Right atrium auricular region (tissue), 2 donors: ENCODE data around the gene CASKIN1. TPM values are rescaled to one million over a fixed set of nuclear protein-coding genes. Genes with fewer than 3 reads are reported as not detected.

ENCODE experiments used
- DNase-seq: peaks from one replicate; pipeline ENCODE4 v3.0.0-alpha.2; 2019; ENCODE audit warnings: low spot score
- H3K27ac ChIP-seq, 2 donors: fragments of 200-600 bp; sonication (generic); 1 replicate in 1 of 2; 2 replicates in 1 of 2; pipeline ENCODE4 v1.5.1; 2016 to 2019
- H3K27me3 ChIP-seq, 2 donors: fragments of 200-600 bp; sonication (generic); one replicate each; pipeline versions ENCODE4 v1.5.1 to v1.6.0; 2017 to 2019
- H3K36me3 ChIP-seq: fragments of 200-600 bp; sonication (generic); one replicate; pipeline ENCODE4 v1.5.1; 2016
- H3K4me1 ChIP-seq, 2 donors: fragments of 200-600 bp; sonication (generic); one replicate each; pipeline versions ENCODE4 v1.5.1 to v1.6.0; 2017 to 2019
- H3K4me3 ChIP-seq, 2 donors: fragments of 200-600 bp; sonication (generic); 1 replicate in 1 of 2; 2 replicates in 1 of 2; pipeline ENCODE4 v1.5.1; 2017 to 2019; ENCODE audit warnings: mild to moderate bottlenecking in 1 of 2, moderate library complexity in 1 of 2
- H3K9me3 ChIP-seq, 2 donors: fragments of 200-600 bp; sonication (generic); one replicate each; pipeline ENCODE4 v1.5.1; 2019
- total RNA-seq, 2 donors: library from RNA; depleted of rRNA; stranded (reverse); fragments of >200 nt; gene quantifications; one replicate each; pipeline ENCODE4 v1.1.0, GENCODE V29; 2016
- TF ChIP-seq, protein P1 (sequence below), 2 donors: fragments of 200-600 bp; sonication (generic); IDR thresholded peaks; one replicate each; pipeline ENCODE4 v1.5.1; 2019; ENCODE audit warnings: antibody characterized with exemption in 2 of 2

CASKIN1 gene
- total RNA-seq, 2 donors from 2014 or later: 3.5 to 4.3 TPM

GRCh38 chr16:2237102-2237482 lies 40.7 kb upstream of the CASKIN1 start:
- peaks cover 0 to 25% of the 10 kb centered on the region in 2 donors for H3K4me1 ChIP-seq
- H3K27me3 ChIP-seq: no peaks in the 10 kb centered on the region
- no peak overlapping the region for H3K27ac ChIP-seq
- H3K9me3 ChIP-seq: no peaks in the 10 kb centered on the region
- H3K4me3 ChIP-seq: peak overlapping the region in 1 of 2 donors; percentile 35
- TF ChIP-seq, protein P1, sequence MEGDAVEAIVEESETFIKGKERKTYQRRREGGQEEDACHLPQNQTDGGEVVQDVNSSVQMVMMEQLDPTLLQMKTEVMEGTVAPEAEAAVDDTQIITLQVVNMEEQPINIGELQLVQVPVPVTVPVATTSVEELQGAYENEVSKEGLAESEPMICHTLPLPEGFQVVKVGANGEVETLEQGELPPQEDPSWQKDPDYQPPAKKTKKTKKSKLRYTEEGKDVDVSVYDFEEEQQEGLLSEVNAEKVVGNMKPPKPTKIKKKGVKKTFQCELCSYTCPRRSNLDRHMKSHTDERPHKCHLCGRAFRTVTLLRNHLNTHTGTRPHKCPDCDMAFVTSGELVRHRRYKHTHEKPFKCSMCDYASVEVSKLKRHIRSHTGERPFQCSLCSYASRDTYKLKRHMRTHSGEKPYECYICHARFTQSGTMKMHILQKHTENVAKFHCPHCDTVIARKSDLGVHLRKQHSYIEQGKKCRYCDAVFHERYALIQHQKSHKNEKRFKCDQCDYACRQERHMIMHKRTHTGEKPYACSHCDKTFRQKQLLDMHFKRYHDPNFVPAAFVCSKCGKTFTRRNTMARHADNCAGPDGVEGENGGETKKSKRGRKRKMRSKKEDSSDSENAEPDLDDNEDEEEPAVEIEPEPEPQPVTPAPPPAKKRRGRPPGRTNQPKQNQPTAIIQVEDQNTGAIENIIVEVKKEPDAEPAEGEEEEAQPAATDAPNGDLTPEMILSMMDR (IDR thresholded peaks at IDR 0.05): no peak
- H3K36me3 ChIP-seq: peaks cover 40% of the 10 kb centered on the region
- DNase-seq: no peak

DNA sequence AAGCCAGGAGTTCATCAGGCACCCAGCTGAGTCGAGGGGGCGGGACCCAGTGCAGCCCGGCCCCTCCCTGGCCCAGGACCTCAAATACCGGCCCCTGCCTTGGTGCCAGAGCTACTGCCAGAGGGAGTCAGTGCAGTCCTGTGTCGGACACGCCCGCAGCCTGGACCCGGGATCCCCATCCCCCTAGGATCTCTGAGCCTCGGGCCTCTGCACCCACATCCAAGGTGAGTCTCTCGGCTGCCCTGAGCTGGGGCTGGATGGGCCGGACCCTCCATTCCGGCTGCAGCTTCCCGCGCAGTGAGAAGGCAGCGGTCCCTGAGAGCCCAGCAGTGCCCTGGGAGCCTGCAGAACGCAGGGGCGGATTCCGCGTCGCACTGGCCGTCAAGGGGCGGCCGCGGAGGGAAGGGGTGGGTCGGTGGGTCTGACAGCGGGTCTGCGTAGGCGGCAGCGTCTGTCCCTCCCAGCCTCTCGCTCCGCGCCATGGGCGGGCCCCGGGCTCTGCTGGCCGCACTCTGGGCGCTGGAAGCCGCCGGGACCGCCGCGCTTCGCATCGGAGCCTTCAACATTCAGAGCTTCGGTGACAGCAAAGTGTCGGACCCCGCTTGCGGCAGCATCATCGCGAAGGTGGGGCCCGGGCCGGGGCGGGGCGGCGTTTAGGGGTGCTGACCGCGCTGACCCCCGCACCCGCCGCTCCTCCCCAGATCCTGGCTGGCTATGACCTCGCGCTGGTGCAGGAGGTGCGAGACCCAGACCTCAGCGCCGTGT lies 40.1 kb upstream of the CASKIN1 start, which contains the start of gene DNASE1L2:
DNASE1L2 (plus strand) TSS at position 108 of the 765 bp plus-strand sequence; CDS start at position 481, 373 bp downstream.
- no peaks in the 10 kb centered on the region for H3K27me3 ChIP-seq
- DNase-seq: no peak
- no peak within 1 kb of the TSS for H3K27ac ChIP-seq
- peaks cover 44% of the 10 kb centered on the region for H3K36me3 ChIP-seq
- H3K9me3 ChIP-seq: no peaks in the 10 kb centered on the region
- TF ChIP-seq, protein P1 (IDR thresholded peaks at IDR 0.05): no peak
- H3K4me3 ChIP-seq: peak within 1 kb of the TSS in 1 of 2 donors; percentile 35
- peaks cover 0 to 25% of the 10 kb centered on the region in 2 donors for H3K4me1 ChIP-seq

GRCh38 chr16:2235695-2236336 lies 39.4 kb upstream of the CASKIN1 start:
- H3K4me3 ChIP-seq: no peak overlapping the region
- no peaks in the 10 kb centered on the region for H3K9me3 ChIP-seq
- DNase-seq: no peak
- H3K27ac ChIP-seq: no peak overlapping the region
- TF ChIP-seq, protein P1 (IDR thresholded peaks at IDR 0.05): no peak
- H3K36me3 ChIP-seq: peaks cover 51% of the 10 kb centered on the region
- no peaks in the 10 kb centered on the region for H3K27me3 ChIP-seq
- H3K4me1 ChIP-seq: peaks cover 0 to 25% of the 10 kb centered on the region in 2 donors

DNA sequence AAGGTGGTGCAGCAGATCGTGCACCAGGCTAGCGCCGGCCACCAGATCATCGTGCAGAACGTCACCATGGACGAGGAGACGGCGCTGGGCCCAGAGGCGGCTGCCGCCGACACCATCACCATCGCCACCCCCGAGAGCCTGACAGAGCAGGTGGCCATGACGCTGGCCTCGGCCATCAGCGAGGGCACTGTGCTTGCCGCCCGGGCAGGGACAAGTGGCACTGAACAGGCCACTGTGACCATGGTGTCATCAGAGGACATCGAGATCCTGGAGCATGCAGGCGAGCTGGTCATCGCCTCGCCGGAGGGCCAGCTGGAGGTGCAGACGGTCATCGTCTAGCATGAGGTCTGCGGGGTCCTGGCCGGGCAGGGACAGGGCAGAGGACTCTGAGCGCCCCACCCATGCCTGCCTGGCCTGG lies 38.8 kb upstream of the CASKIN1 start:
- TF ChIP-seq, protein P1 (IDR thresholded peaks at IDR 0.05): no peak
- Histone ChIP-seq H3K4me3 (no peak overlapping the region), H3K36me3 (peaks cover 57% of the 10 kb centered on the region), H3K9me3 (no peaks in the 10 kb centered on the region), H3K27ac (no peak overlapping the region), H3K27me3 (no peaks in the 10 kb centered on the region), H3K4me1 (peaks cover 0 to 25% of the 10 kb centered on the region in 2 donors)
- no peak for DNase-seq

DNA sequence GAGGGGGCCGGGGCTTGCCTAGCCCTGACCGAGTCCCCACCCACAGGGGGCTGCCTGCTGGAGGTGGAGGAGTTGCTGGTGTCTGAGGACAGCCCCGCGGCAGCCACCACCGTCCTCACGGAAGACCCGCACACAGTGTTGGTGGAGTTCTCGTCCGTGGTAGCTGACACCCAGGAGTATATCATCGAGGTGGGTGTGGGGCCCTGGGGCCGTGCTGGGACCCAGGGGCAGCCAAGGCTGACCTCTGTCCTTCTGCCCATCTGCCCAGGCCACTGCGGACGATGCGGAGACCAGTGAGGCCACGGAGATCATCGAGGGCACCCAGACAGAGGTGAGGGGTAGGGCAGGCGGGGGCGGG lies 38.4 kb upstream of the CASKIN1 start:
- TF ChIP-seq, protein P1 (IDR thresholded peaks at IDR 0.05): no peak
- Histone ChIP-seq H3K27ac (no peak overlapping the region), H3K36me3 (peaks cover 60% of the 10 kb centered on the region), H3K4me1 (peaks cover 0 to 25% of the 10 kb centered on the region in 2 donors), H3K27me3 (no peaks in the 10 kb centered on the region), H3K4me3 (no peak overlapping the region), H3K9me3 (no peaks in the 10 kb centered on the region)
- DNase-seq: no peak
